Lung microvascular endothelial cell (primary cell): Measurements from ENCODE around the gene C1orf141. TPM values are rescaled to one million over a fixed set of nuclear protein-coding genes. Genes with fewer than 3 reads are reported as not detected.
"Not testable (repeated sequence)": the region's sequence is repeated elsewhere in the genome, so short reads cannot be mapped to it uniquely, and the experiment has no call there.

ENCODE experiments used
- DNase-seq, 2 donors: peaks; one replicate each; pipeline versions ENCODE4 v3.0.0 to v3.0.0-alpha.2; 2010; ENCODE audit warnings: low read depth in 2 of 2
- total RNA-seq: library from RNA; depleted of rRNA; stranded (reverse); fragments of >200 nt; gene quantifications from 2 replicates; pipeline ENCODE4 v1.2.1, GENCODE V29; 2014

C1orf141 gene
- total RNA-seq, 1 donor from 2014 or later: not detected

GRCh38 chr1:67088440-67088839, 46.3 kb downstream of the C1orf141 start:
- no peak for DNase-seq

- DNase-seq: no peak
Observed at GRCh38 chr1:67085326-67085725, 49.4 kb downstream of the C1orf141 start.

- no peak for DNase-seq
Observed at GRCh38 chr1:67084765-67085318, 49.9 kb downstream of the C1orf141 start.

- no peak for DNase-seq
Observed at GRCh38 chr1:67078291-67078690, 56.5 kb downstream of the C1orf141 start.

GRCh38 chr1:67077593-67077992, 57.2 kb downstream of the C1orf141 start:
- DNase-seq: no peak

GRCh38 chr1:67072749-67073148, 62.0 kb downstream of the C1orf141 start:
- DNase-seq: no peak

GRCh38 chr1:67067655-67068054, 67.1 kb downstream of the C1orf141 start:
- DNase-seq: not testable (repeated sequence)

- DNase-seq: no peak
Observed at GRCh38 chr1:67062412-67062811, 72.4 kb downstream of the C1orf141 start.

- DNase-seq: no peak
Observed at GRCh38 chr1:67061266-67061665, 73.5 kb downstream of the C1orf141 start.

GRCh38 chr1:67060811-67061218, 74.0 kb downstream of the C1orf141 start:
- DNase-seq: peak; percentile 4 to 87

- DNase-seq: no peak
Observed at GRCh38 chr1:67059346-67059745, 75.4 kb downstream of the C1orf141 start.

- DNase-seq: peak in 1 of 2 donors; percentile 2
Observed at GRCh38 chr1:67058761-67059160, 76.0 kb downstream of the C1orf141 start.

- DNase-seq: no peak
Observed at GRCh38 chr1:67058242-67058641, 76.5 kb downstream of the C1orf141 start.

- peak; percentile 66 to 77 for DNase-seq
Observed at GRCh38 chr1:67053785-67054772, 80.7 kb downstream of the C1orf141 start, which contains the start of gene SLC35D1. TSS of gene SLC35D1 (minus strand) at chr1:67054148. CDS start at chr1:67054013, 135 bp downstream.

- peak; percentile 66 to 77 for DNase-seq
Observed at GRCh38 chr1:67053535-67053784, 81.3 kb downstream of the C1orf141 start.

- DNase-seq: peak in 1 of 2 donors; percentile 55
Observed at GRCh38 chr1:67052741-67053534, 81.8 kb downstream of the C1orf141 start.

- DNase-seq: no peak
Observed at GRCh38 chr1:67051196-67051595, 83.6 kb downstream of the C1orf141 start.

- DNase-seq: peak; percentile 5 to 17
Observed at GRCh38 chr1:67044631-67045270, 90.0 kb downstream of the C1orf141 start.

GRCh38 chr1:67043366-67043765, 91.4 kb downstream of the C1orf141 start:
- no peak for DNase-seq
